ACC112 (cell line): ENCODE results near the gene LINC00237.

ENCODE experiments used
- H2AFZ ChIP-seq: fragments of 200-600 bp; sonication (generic); one replicate; pipeline ENCODE4 v1.6.0; 2017; ENCODE audit warnings: antibody characterized with exemption, low read length; ENCODE audit not compliant: unreplicated experiment
- H3K27ac ChIP-seq: fragments of 200-600 bp; sonication (generic); 2 replicates; pipeline ENCODE4 v1.5.1; 2014; ENCODE audit warnings: low read depth, mild to moderate bottlenecking, antibody characterized with exemption, low read length, moderate library complexity
- H3K27me3 ChIP-seq: fragments of 200-600 bp; sonication (generic); 2 replicates; pipeline ENCODE4 v1.6.1; 2014; ENCODE audit warnings: mild to moderate bottlenecking, antibody characterized with exemption, low read length, moderate library complexity, mixed read lengths; ENCODE audit not compliant: insufficient read depth
- H3K36me3 ChIP-seq: fragments of 200-600 bp; sonication (generic); 2 replicates; pipeline ENCODE4 v1.6.1; 2016; ENCODE audit warnings: mild to moderate bottlenecking, antibody characterized with exemption, low read length, moderate library complexity, mixed read lengths; ENCODE audit not compliant: insufficient read depth
- H3K4me1 ChIP-seq: fragments of 200-600 bp; sonication (generic); one replicate; pipeline ENCODE4 v1.6.1; 2016; ENCODE audit warnings: low read length, mixed read lengths; ENCODE audit not compliant: insufficient read depth, unreplicated experiment, control insufficient read depth
- H3K4me3 ChIP-seq: fragments of 200-600 bp; sonication (generic); 2 replicates; pipeline ENCODE4 v1.5.1; 2014; ENCODE audit warnings: mild to moderate bottlenecking, low read depth, low read length
- H3K79me2 ChIP-seq: fragments of 200-600 bp; sonication (generic); one replicate; pipeline ENCODE4 v1.6.0; 2016; ENCODE audit warnings: low read length; ENCODE audit not compliant: control insufficient read depth, unreplicated experiment, insufficient read depth

The LINC00237 gene

DNA sequence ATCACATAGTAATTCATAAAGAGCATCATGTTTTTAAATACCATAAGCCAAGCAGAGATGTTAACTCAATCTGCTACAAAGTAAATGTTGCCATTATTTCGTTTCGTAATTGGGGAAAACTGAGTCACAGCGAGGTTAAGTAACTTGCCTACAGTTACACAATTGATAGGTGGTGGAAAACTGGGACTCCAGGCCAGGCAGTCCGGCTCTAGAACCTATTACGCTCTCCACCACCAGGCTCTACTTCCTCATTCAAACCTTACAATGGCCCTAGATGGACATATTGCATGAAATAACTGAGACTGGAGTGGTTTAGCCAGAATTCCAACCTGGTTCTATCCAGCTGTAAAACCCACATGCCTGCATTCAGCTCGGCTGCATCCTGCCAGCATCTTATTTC lies 58.2 kb downstream of the LINC00237 start:
- H3K27me3 ChIP-seq = no peaks in the 10 kb centered on the region; the same call in none of the 2 replicates
- H3K36me3 ChIP-seq = no peaks in the 10 kb centered on the region
- no peaks in the 10 kb centered on the region for H3K79me2 ChIP-seq
- no peak overlapping the region for H3K4me3 ChIP-seq
- H3K27ac ChIP-seq = no peak overlapping the region
- no peak overlapping the region for H2AFZ ChIP-seq
- no peaks in the 10 kb centered on the region for H3K4me1 ChIP-seq

DNA sequence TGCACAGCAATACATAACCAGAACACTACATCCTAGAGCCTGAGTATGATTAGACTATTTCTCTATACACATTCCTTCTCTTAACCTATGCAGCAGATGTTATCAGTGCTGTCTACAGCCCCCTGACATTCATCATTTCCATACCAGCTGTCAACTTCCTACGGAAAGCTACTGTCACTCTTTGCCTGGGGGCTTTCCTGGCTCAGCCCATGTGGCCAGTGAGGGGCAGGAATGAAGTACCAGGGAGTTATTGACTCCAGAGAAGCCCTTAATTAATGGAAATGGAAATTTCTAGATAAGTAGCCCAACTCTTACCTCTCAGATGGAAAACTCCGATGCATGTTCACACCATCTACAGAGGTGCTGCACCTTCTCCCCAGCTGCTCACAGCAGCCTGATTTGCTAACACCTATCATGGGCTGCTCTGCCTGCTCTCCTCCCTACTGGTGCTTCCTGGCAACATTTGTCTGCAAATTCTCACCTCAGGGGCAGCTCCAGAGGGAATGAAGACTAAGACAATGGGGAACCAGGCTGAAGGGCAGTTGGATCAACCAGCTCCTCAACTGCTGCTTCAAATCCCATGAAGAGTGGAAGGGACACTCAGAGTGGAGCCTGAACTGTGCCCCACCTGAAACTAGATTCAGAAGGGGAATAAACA lies 59.6 kb downstream of the LINC00237 start:
- H3K36me3 ChIP-seq = no peaks in the 10 kb centered on the region
- no peak overlapping the region for H2AFZ ChIP-seq
- no peak overlapping the region for H3K4me3 ChIP-seq
- H3K27me3 ChIP-seq = no peaks in the 10 kb centered on the region; the same call in 1 of the 2 replicates
- H3K4me1 ChIP-seq = no peaks in the 10 kb centered on the region
- H3K79me2 ChIP-seq = no peaks in the 10 kb centered on the region
- H3K27ac ChIP-seq = no peak overlapping the region
